SJCRH30 (cell line): ENCODE measurements around the gene TBC1D22A. TPM values are rescaled to one million over a fixed set of nuclear protein-coding genes. Genes with fewer than 3 reads are reported as not detected.
A peak's percentile ranks its signal among the peaks of the same experiment; 100 is the strongest.

Experiments
- DNase-seq, 2 experiments: peaks; one replicate each; pipeline ENCODE4 v3.0.0-alpha.2; 2015 to 2020
- H3K27ac ChIP-seq: fragments of 250-450 bp; sonication (Bioruptor Pico); 2 replicates; pipeline ENCODE4 v1.5.1; 2020; ENCODE audit warnings: mild to moderate bottlenecking, moderate library complexity
- H3K27me3 ChIP-seq: fragments of 250-450 bp; sonication (Bioruptor Pico); 2 replicates; pipeline ENCODE4 v1.5.1; 2020; ENCODE audit warnings: mild to moderate bottlenecking, moderate library complexity
- H3K36me3 ChIP-seq: fragments of 250-450 bp; sonication (Bioruptor Pico); 2 replicates; pipeline ENCODE4 v1.5.1; 2020; ENCODE audit warnings: mild to moderate bottlenecking, moderate library complexity
- H3K4me1 ChIP-seq: fragments of 250-450 bp; sonication (Bioruptor Pico); 2 replicates; pipeline ENCODE4 v1.5.1; 2020; ENCODE audit warnings: mild to moderate bottlenecking, moderate library complexity
- H3K4me3 ChIP-seq: fragments of 250-450 bp; sonication (Bioruptor Pico); 2 replicates; pipeline ENCODE4 v1.5.1; 2020; ENCODE audit warnings: mild to moderate bottlenecking, moderate library complexity
- H3K9me3 ChIP-seq: fragments of 250-450 bp; sonication (Bioruptor Pico); replicated peaks from 2 replicates; pipeline ENCODE4 v1.5.1; 2020; ENCODE audit warnings: mild to moderate bottlenecking, moderate library complexity
- total RNA-seq: library from RNA; depleted of rRNA; stranded (reverse); fragments of >200 nt; shearing (Covaris generic); gene quantifications from 2 replicates; pipeline ENCODE4 v1.2.3, GENCODE V29; 2014

TBC1D22A gene
- total RNA-seq, 1 experiment from 2014 or later: 8.9 TPM

DNA sequence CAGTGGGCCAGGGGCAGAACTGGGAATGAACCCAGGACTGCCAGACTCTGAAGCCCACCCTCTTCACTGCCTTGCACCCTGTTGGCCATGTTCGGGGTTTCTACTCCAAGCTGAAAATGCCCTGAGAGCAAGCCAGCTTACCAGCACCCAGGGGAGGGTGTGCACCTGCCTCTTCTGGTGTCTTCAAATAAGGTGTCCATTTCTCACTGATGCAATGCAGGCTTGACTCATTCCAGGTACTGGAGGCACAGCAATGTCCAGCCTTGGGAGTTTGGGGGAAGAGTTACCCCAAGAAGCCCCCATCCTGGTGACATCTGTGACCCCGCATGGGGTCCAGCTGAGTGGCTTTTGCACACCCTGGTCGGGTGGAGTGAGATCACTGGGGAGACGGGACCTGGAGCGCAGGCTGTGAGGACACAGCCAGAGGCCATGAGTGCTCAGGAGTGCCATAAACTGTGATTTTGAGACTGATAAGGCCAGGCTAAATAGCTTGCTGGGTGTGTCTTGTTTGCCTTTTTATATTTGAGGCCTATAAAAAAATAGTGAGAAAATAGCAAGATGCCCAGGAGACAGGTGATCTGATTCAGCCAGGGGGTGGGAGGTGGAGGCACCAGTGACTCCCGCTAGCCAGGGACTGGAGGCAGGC is 19.8 kb upstream of the TBC1D22A start:
- no peaks in the 10 kb centered on the region; the same call in 1 of the 2 replicates for H3K27me3 ChIP-seq
- no peak overlapping the region for H3K27ac ChIP-seq
- H3K4me1 ChIP-seq: peaks cover 5% of the 10 kb centered on the region
- H3K4me3 ChIP-seq: no peak overlapping the region
- no peaks in the 10 kb centered on the region for H3K36me3 ChIP-seq
- DNase-seq: no peak
- H3K9me3 ChIP-seq: no peaks in the 10 kb centered on the region

DNA sequence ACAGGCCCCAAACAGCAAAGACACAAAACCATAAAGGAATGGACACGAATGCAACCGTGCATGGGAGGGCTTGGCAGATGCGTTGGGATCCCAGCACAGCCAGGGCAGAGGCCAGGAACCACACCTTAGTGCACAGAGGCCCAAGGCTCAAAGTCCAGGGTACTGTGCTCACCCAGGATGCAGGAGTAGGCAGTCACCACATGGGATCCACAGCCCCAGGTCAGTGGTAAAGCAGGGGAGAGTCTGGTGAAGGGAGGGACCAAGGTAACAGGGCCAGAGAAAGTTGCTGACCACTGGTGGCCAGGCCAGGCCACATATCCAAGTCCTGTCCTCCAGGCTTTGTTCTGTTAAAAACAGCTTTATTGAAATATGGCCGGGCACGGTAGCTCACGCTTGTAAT is 17.9 kb upstream of the TBC1D22A start:
- H3K4me3 ChIP-seq: no peak overlapping the region
- H3K27ac ChIP-seq: no peak overlapping the region
- peaks cover 7% of the 10 kb centered on the region for H3K4me1 ChIP-seq
- no peak for DNase-seq
- no peaks in the 10 kb centered on the region; the same call in 1 of the 2 replicates for H3K27me3 ChIP-seq
- no peaks in the 10 kb centered on the region for H3K36me3 ChIP-seq
- no peaks in the 10 kb centered on the region for H3K9me3 ChIP-seq

DNA sequence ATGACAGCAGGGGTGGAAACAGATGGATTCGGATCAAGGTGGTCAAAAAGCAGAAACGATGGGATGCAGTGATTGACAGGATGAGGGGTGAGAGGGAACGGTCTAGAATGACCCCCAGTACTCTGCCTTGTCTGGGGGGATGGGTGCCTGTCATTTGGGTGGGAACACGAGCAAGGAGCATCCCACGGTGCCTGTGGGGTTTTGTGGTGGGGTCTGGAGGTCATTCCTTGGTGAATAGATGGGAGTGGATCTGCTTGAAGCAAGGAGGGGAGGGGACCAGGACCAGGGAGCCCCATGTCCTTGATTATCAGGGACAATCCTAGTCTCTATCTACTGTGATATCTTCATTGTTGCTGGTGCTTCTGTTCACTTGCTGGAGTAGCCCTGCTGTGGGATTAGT is 16.3 kb upstream of the TBC1D22A start:
- DNase-seq: no peak
- Histone ChIP-seq H3K9me3 (no peaks in the 10 kb centered on the region), H3K27me3 (no peaks in the 10 kb centered on the region; the same call in 1 of the 2 replicates), H3K36me3 (no peaks in the 10 kb centered on the region), H3K4me1 (peaks cover 12% of the 10 kb centered on the region), H3K27ac (no peak overlapping the region), H3K4me3 (no peak overlapping the region)

DNA sequence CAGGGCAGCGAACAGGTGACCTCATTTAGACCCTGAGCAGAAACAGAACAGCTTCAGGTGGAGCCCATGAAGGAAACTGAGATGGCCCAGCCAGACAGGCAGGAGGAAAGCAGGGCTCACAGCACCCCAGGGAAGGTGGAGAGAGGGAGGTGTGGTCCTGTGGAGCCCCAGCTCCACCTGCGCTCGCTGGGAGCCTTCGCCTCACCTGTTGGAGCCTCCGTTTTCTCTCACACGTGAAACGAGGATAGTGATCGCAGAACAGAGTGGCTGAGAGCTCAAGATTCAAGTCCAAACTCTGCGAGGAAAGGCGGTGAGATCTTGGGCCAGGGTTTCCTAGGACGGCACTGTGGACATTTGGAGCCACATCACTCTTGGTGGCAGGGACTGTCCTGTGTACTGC is 15.8 kb upstream of the TBC1D22A start:
- Histone ChIP-seq H3K9me3 (no peaks in the 10 kb centered on the region), H3K27me3 (no peaks in the 10 kb centered on the region; the same call in 1 of the 2 replicates), H3K4me3 (no peak overlapping the region), H3K36me3 (no peaks in the 10 kb centered on the region), H3K27ac (no peak overlapping the region), H3K4me1 (peaks cover 12% of the 10 kb centered on the region)
- no peak for DNase-seq

DNA sequence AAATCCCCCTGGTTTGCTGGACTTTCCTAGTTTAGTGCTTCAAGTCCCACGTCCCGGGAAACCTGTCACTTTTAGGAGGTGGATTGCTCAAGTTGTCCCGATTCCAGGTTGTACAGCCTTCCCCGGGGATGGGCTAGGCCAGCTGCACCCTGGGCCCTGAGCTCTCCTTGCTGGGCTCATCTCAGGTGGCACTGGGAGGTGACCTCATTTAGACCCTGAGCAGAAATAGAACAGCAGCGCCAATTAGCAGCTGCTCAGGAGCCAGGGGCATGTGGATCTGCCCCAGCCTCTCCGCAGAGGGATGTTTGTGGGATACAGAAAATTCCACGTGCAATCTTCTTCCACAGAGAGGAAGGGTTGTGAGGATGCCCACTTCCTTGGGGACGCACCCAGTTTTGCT is 14.8 kb upstream of the TBC1D22A start:
- Histone ChIP-seq H3K4me1 (peaks cover 12% of the 10 kb centered on the region), H3K9me3 (no peaks in the 10 kb centered on the region), H3K27ac (no peak overlapping the region), H3K4me3 (no peak overlapping the region), H3K36me3 (no peaks in the 10 kb centered on the region), H3K27me3 (no peaks in the 10 kb centered on the region; the same call in 1 of the 2 replicates)
- DNase-seq: peak; percentile 39 to 47

DNA sequence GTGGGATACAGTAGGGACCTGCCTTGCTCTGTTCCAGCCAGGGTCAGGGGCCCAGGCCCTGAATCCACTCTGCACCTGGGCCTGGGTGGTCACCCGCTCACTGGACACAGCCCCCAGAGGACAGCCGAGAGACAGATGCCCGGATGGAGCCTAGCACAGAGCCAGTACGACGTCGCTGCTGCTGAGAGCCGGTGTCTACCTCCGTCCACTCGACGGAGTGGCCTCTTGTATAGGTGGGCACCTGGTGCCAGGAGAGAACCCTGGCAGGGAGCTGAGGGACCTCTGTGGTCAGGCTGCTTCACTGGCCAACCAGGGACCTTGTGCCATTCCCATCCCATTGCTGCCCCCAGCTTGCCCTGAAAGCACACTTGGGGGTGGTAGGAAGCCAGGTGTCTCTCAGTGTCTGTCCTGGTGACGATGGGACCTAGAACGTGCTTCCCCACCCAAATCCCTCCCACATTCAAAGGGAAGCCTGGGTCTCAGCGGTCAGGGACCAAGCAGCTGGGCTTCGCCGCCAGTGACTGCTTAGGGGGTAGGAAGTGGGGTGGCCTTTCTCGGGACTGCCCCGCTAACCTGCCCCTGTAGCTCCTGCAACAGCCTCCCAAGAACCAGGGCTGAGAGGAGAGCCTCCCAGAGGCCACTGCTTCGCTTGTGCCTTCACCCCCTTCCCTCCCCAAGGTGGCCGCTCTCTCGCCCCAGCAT is 14.1 kb upstream of the TBC1D22A start:
- Histone ChIP-seq H3K4me3 (no peak overlapping the region), H3K36me3 (no peaks in the 10 kb centered on the region), H3K27me3 (no peaks in the 10 kb centered on the region; the same call in 1 of the 2 replicates), H3K4me1 (peaks cover 15% of the 10 kb centered on the region), H3K9me3 (no peaks in the 10 kb centered on the region), H3K27ac (no peak overlapping the region)
- no peak for DNase-seq

DNA sequence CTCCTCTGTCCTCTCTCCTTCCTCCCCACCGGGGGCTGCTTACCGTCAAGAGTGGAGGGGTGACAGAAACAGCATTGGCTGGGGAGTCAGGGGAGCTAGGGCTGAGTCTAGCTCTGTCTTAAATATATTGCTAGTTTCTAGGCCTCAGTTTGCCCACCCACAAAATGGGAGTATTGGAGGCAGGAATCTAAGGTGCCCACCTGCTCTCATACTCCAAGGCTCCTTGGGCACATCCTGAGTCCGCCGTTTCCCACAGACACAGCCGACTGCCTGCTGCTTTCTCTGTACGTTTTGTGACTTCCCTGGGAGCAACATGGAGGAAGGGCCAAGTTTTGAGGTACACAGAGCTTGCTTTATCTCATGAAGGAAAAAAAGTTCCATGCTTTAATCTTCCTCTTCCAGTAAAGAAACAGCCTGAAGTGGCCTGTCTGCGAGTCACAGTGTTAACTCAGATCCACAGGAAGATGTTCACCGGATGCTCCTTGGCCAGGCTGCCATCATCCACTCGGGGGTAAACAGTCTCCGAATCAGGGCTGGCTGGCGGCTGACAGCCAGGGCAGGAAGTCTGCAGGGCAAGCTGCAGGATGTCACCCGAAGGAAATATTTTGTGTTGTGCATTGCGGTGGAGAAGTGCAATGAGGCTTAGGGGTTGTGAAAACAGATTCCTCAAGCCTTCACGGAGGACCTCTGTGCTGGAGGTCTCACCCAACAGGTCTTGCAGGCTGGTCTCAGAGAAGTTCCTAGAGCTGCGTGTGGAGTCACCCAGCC is 13.4 kb upstream of the TBC1D22A start:
- Histone ChIP-seq H3K4me1 (peaks cover 21% of the 10 kb centered on the region), H3K27ac (no peak overlapping the region)
- DNase-seq: no peak

DNA sequence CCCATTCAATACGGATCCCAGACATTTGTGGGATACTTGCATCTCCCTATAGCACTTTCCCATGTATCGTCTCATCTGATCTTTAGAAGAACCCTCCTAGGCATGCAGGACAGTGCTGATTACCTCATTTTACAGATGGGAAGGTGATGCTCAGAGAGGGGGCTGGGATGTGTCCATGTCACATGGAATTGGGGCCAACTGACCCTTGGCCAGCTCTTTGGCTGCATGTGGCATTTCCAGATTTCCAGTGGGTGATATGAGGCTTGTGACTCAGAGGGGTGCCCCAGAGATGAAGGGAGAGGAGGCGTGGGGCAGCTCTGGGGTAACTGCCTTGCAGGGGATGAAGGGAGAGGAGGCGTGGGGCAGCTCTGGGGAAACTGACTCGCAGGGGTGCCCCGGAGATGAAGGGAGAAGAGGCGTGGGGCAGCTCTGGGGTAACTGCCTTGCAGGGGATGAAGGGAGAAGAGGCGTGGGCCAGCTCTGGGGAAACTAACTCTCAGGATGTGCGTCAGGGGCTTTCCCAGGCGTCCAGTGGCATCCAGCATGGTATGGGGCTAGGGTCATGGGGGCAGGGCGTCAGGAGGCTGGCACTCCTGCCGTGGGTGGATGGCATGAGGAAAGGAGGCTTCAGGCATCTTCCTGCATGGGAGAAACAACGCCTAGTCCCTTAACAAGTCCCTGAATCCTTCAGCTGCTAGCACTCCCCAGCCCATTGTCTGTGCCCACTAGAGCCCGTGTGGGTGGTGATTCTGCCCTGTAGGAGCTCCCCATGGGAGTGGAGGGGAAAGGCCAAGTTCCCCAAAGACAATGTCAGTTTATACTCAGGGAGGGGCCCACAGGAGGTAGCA is 12.5 kb upstream of the TBC1D22A start:
- H3K27me3 ChIP-seq: no peaks in the 10 kb centered on the region; the same call in 1 of the 2 replicates
- peaks cover 21% of the 10 kb centered on the region for H3K4me1 ChIP-seq
- H3K27ac ChIP-seq: no peak overlapping the region
- H3K9me3 ChIP-seq: no peaks in the 10 kb centered on the region
- DNase-seq: no peak
- H3K4me3 ChIP-seq: no peak overlapping the region
- no peaks in the 10 kb centered on the region for H3K36me3 ChIP-seq

More for the DNA sequence above, 13.4 kb upstream of the TBC1D22A start:
- Histone ChIP-seq H3K4me3 (no peak overlapping the region), H3K9me3 (no peaks in the 10 kb centered on the region), H3K36me3 (no peaks in the 10 kb centered on the region), H3K27me3 (no peaks in the 10 kb centered on the region; the same call in 1 of the 2 replicates)

DNA sequence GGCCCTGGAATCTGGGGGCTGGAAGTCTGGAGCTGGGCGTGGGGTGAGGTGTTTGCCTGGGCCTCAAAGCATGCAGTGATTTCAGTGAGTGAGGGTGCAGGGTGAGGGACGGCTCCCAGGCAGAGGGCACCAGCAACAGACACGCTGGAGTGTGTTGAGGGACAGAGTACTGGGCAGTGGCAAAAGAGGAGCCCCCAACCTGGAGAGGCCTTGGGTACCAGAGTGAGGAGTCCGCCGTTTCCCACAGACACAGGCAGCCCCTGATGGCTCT is 12.0 kb upstream of the TBC1D22A start:
- H3K27ac ChIP-seq: no peak overlapping the region
- H3K27me3 ChIP-seq: no peaks in the 10 kb centered on the region; the same call in 1 of the 2 replicates
- no peaks in the 10 kb centered on the region for H3K9me3 ChIP-seq
- DNase-seq: no peak
- no peaks in the 10 kb centered on the region for H3K36me3 ChIP-seq
- peaks cover 21% of the 10 kb centered on the region for H3K4me1 ChIP-seq
- H3K4me3 ChIP-seq: no peak overlapping the region

DNA sequence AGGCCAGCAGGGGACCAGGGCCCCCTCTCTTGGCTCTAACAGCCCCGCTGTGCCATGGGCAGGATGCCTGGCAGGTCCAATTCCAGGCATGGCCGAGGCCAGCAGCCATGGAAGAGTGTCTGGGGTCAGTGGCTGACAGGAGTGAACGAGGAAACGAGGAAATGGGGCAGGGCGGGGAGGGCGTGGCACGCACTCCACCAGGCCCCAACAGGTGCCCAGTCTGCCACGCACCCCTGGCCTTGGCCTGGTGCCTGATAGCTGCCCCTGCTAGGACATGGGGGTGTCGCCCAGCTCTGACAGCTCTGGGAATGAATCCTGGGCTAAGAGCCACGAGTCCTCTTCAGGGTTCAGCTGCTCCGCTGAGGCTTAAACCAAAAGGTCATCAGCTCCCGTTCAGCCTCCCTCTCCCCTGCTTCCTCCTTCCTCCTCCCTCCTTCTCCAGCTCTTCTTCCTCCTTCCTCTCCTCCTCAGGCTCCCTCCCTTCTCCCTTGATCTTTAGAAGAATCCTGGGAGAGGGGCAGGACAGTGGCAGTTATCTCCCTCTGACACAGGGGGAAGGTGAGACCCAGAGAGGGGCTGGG is 11.5 kb upstream of the TBC1D22A start:
- Histone ChIP-seq H3K4me1 (peaks cover 21% of the 10 kb centered on the region), H3K27ac (no peak overlapping the region)
- no peak for DNase-seq

DNA sequence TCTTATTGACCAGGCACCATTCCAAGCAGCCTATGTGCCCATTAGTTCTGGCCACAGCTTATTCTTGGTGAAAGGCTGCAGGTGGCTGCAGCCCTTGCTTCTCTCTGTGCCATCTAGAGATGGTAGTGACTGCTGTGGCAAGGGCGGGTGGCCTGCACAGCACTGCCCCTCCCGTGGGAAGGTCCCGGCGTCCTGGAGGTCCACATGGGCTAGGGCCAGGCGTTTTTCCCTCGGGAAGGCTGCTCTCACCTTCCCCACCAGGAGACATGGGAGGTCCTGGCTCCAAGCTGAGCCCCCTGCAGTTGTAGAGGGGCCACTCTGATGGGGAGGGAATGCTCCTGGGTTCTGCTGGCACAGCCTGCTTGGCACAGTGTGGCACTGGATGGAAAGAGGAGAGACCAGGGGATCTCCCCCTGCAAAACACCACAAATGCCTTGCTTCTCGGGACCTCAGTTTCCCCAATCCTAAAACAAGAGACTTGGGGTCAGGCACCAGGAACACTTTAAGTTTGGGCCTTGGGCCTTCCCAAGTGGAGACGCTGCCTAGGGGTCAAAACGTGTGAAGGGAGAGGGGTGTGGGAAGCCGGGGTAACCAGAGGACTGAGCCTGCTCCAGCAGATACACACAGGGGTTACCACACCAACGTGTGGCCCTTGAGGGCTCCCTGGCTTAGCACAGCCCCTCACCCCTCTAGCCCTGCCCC is 10.0 kb upstream of the TBC1D22A start:
- Histone ChIP-seq H3K4me1 (peaks cover 21% of the 10 kb centered on the region), H3K27me3 (no peaks in the 10 kb centered on the region; the same call in 1 of the 2 replicates), H3K27ac (no peak overlapping the region), H3K4me3 (no peak overlapping the region), H3K9me3 (no peaks in the 10 kb centered on the region), H3K36me3 (no peaks in the 10 kb centered on the region)
- no peak for DNase-seq

More for the DNA sequence above, 11.5 kb upstream of the TBC1D22A start:
- Histone ChIP-seq H3K36me3 (no peaks in the 10 kb centered on the region), H3K27me3 (no peaks in the 10 kb centered on the region; the same call in 1 of the 2 replicates), H3K9me3 (no peaks in the 10 kb centered on the region), H3K4me3 (no peak overlapping the region)

DNA sequence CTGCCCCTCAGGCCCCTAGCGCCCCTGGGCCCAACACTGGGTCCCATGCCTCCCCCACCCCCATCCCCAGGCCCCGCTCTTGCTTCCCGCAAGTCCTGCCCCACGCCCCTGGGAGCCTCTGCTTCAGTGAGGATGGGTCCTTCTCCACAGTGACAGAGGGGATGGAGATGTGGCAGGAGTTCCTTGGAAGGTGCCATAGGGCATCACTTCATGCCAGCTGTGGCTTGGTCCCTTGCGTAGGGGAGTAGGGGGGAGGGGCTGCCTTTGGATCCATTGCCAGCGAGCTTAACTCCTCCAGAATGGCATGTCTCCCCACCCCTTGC is 9.5 kb upstream of the TBC1D22A start:
- DNase-seq: no peak
- H3K27ac ChIP-seq: no peak overlapping the region; the same call in 1 of the 2 replicates
- peaks cover 17% of the 10 kb centered on the region for H3K4me1 ChIP-seq
- no peak overlapping the region for H3K4me3 ChIP-seq
- no peaks in the 10 kb centered on the region; the same call in 1 of the 2 replicates for H3K27me3 ChIP-seq
- H3K36me3 ChIP-seq: no peaks in the 10 kb centered on the region
- H3K9me3 ChIP-seq: no peaks in the 10 kb centered on the region

DNA sequence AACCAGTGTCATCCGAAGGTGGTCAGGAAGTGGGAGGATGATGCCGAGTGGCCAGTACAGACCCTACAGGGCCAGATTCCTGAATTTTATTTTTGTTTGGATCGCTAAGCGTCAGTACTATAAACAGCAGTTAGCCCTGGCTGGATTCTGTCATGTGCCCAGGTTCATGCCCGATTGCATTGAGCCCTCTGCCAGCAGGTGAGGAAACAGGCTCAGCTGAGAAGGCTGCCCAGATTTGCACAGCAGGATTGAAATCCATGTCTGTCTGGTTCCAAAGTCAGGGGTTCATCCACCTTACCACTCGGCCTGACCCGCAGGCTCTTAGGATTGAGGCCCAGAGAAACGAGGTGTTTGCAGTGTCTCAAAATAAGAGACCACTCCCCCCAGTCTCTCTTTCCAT is 9.1 kb upstream of the TBC1D22A start:
- peak overlapping the region; percentile 91 for H3K27ac ChIP-seq

DNA sequence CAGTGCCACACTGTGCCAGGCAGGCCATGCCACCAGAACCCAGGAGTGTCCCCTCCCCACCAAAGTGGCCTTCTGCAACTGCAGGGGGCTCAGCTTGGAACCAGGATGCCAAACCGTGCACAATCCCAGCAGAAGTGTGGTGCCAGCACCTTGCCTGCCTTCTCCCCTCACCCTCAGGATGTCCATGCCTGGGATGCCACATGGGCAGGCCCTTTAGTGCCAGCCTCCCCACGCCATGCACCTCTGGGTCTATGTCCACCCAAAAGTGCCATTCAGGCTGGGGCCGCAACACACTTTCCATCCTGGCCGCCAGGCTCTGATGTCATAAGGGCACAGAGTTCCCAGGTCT is 8.7 kb upstream of the TBC1D22A start:
- peaks cover 15% of the 10 kb centered on the region for H3K4me1 ChIP-seq
- no peaks in the 10 kb centered on the region for H3K36me3 ChIP-seq
- H3K4me3 ChIP-seq: peak overlapping the region; percentile 33

More for the DNA sequence above, 9.1 kb upstream of the TBC1D22A start:
- Histone ChIP-seq H3K4me3 (peak overlapping the region; percentile 33; the same call in 1 of the 2 replicates), H3K36me3 (no peaks in the 10 kb centered on the region), H3K4me1 (peaks cover 15% of the 10 kb centered on the region), H3K9me3 (no peaks in the 10 kb centered on the region), H3K27me3 (no peaks in the 10 kb centered on the region)
- DNase-seq: no peak

More for the DNA sequence above, 8.7 kb upstream of the TBC1D22A start:
- H3K27ac ChIP-seq: peak overlapping the region; percentile 91
- DNase-seq: no peak
- no peaks in the 10 kb centered on the region for H3K9me3 ChIP-seq
- no peaks in the 10 kb centered on the region for H3K27me3 ChIP-seq
